IMR-90 (cell line): ENCODE results near the gene RC3H2. TPM values are rescaled to one million over a fixed set of nuclear protein-coding genes. Genes with fewer than 3 reads are reported as not detected.
A peak's percentile ranks its signal among the peaks of the same experiment; 100 is the strongest.

Experiments used
- ATAC-seq: fragments of 200-7000 bp; cut with Tn5 transposase; 2 replicates; pipeline ENCODE4 v1.9.1; 2020; ENCODE audit warnings: low read depth, mild to moderate bottlenecking, moderate library complexity
- BruUV-seq: library from RNA; stranded (reverse); fragments of 400-500 nt; replicated peaks from 2 replicates; lab custom pipeline; 2021; lab: Mats Ljungman, UMichigan
- CTCF ChIA-PET: fragments of 300-600 bp; formaldehyde crosslinking; extraction: SDS; loops from one replicate; lab custom pipeline; 2021; ENCODE audit warnings: antibody characterized with exemption; lab: Yijun Ruan, JAX
- POLR2A ChIA-PET: fragments of 300-600 bp; sonication (Branson Sonifier 250); formaldehyde crosslinking; loops from one replicate; lab custom pipeline; 2022; ENCODE audit warnings: antibody characterized with exemption; ENCODE audit not compliant: unreplicated experiment; lab: Charles Lee
- DNase-seq: peaks from one replicate; pipeline ENCODE4 v3.0.0; 2013
- H2AFZ ChIP-seq: replicated peaks from 2 replicates; pipeline ENCODE3; 2013; ENCODE audit warnings: low read length, mild to moderate bottlenecking; ENCODE audit not compliant: poor library complexity
- H2AK5ac ChIP-seq: 2 replicates; pipeline ENCODE4 v1.6.1; 2013; ENCODE audit warnings: low read depth, low read length, inconsistent platforms
- H2AK9ac ChIP-seq: replicated peaks from 2 replicates; pipeline ENCODE3; 2013; ENCODE audit warnings: mild to moderate bottlenecking, low read depth, low read length, moderate library complexity; ENCODE audit not compliant: poor library complexity
- H2BK120ac ChIP-seq: 2 replicates; pipeline ENCODE4 v1.6.1; 2013; ENCODE audit warnings: low read depth, low read length, inconsistent platforms
- H2BK15ac ChIP-seq: 3 replicates; pipeline ENCODE4 v1.6.1; 2013; ENCODE audit warnings: low read depth, low read length, inconsistent platforms
- H2BK20ac ChIP-seq: 2 replicates; pipeline ENCODE4 v1.6.1; 2013; ENCODE audit warnings: low read depth, mild to moderate bottlenecking, inconsistent platforms, low read length, moderate library complexity
- H2BK5ac ChIP-seq: 2 replicates; pipeline ENCODE4 v1.6.1; 2013; ENCODE audit warnings: mild to moderate bottlenecking, low read depth, low read length, inconsistent platforms; ENCODE audit not compliant: poor library complexity, severe bottlenecking
- H3K14ac ChIP-seq: replicated peaks from 2 replicates; pipeline ENCODE4 v1.6.1; 2013; ENCODE audit warnings: low read depth, low read length, inconsistent platforms
- H3K18ac ChIP-seq: 2 replicates; pipeline ENCODE4 v1.6.1; 2013; ENCODE audit warnings: low read depth, low read length, control low read depth
- H3K23ac ChIP-seq: 2 replicates; pipeline ENCODE4 v1.6.1; 2013; ENCODE audit warnings: low read depth, low read length, inconsistent platforms
- H3K27ac ChIP-seq: 2 replicates; pipeline ENCODE4 v1.5.1; 2013; ENCODE audit warnings: mild to moderate bottlenecking, control low read depth, low read length; ENCODE audit not compliant: insufficient read depth
- H3K27me3 ChIP-seq: 2 replicates; pipeline ENCODE4 v1.6.1; 2013; ENCODE audit warnings: low read length; ENCODE audit not compliant: control insufficient read depth, insufficient read depth
- H3K36me3 ChIP-seq: 2 replicates; pipeline ENCODE4 v1.6.1; 2013; ENCODE audit warnings: low read length, mixed read lengths; ENCODE audit not compliant: control insufficient read depth, insufficient read depth
- H3K4ac ChIP-seq: 2 replicates; pipeline ENCODE4 v1.6.1; 2013; ENCODE audit warnings: low read depth, low read length, inconsistent platforms
- H3K4me1 ChIP-seq: 2 replicates; pipeline ENCODE4 v1.6.1; 2013; ENCODE audit warnings: low read length, mixed read lengths; ENCODE audit not compliant: control insufficient read depth, insufficient read depth
- H3K4me2 ChIP-seq: 2 replicates; pipeline ENCODE4 v1.6.1; 2013; ENCODE audit warnings: low read depth, mild to moderate bottlenecking, control low read depth, low read length, moderate library complexity
- H3K4me3 ChIP-seq: 2 replicates; pipeline ENCODE4 v1.5.1; 2013; ENCODE audit warnings: low read depth, mild to moderate bottlenecking, control low read depth, low read length, moderate library complexity; ENCODE audit not compliant: insufficient read depth
- H3K56ac ChIP-seq: 2 replicates; pipeline ENCODE4 v1.6.1; 2013; ENCODE audit warnings: low read length, inconsistent platforms; ENCODE audit not compliant: insufficient read depth; ENCODE audit errors: extremely low read depth
- H3K79me1 ChIP-seq, 2 experiments: 2 replicates each; pipeline ENCODE4 v1.6.1; 2013; ENCODE audit warnings: low read length in 2 of 2, inconsistent platforms in 1 of 2, low read depth in 1 of 2
- H3K9ac ChIP-seq: 2 replicates; pipeline ENCODE4 v1.6.1; 2013; ENCODE audit warnings: low read depth, low read length, control low read depth
- H3K9me1 ChIP-seq: 2 replicates; pipeline ENCODE4 v1.6.1; 2013; ENCODE audit warnings: low read length, inconsistent platforms; ENCODE audit not compliant: insufficient read depth
- H3K9me3 ChIP-seq: 2 replicates; pipeline ENCODE4 v1.6.1; 2013; ENCODE audit warnings: low read length; ENCODE audit not compliant: control insufficient read depth, insufficient read depth
- H4K20me1 ChIP-seq: 2 replicates; pipeline ENCODE4 v1.6.1; 2013; ENCODE audit warnings: low read length, inconsistent platforms; ENCODE audit not compliant: insufficient read depth
- H4K5ac ChIP-seq: 2 replicates; pipeline ENCODE4 v1.6.1; 2013; ENCODE audit warnings: mild to moderate bottlenecking, low read depth, low read length, control low read depth
- H4K8ac ChIP-seq, 2 experiments: 2 replicates each; pipeline ENCODE4 v1.6.1; 2013; ENCODE audit warnings: low read depth in 2 of 2, low read length in 2 of 2, control low read depth in 1 of 2, inconsistent platforms in 1 of 2
- H4K91ac ChIP-seq: 2 replicates; pipeline ENCODE4 v1.6.1; 2013; ENCODE audit warnings: low read depth, low read length, inconsistent platforms; ENCODE audit not compliant: insufficient read depth
- BHLHE40 ChIP-seq: fragments of 150-350 bp; IDR thresholded peaks from 2 replicates; pipeline ENCODE4 v1.6.1; 2016; ENCODE audit warnings: mild to moderate bottlenecking, low read depth, low read length
- CEBPB ChIP-seq: IDR thresholded peaks from 2 replicates; pipeline ENCODE4 v1.6.1; 2012; ENCODE audit warnings: low read depth, low read length, improper control_type of control experiment
- CHD1 ChIP-seq: IDR thresholded peaks from 2 replicates; pipeline ENCODE4 v1.6.1; 2012; ENCODE audit warnings: low read depth, low read length, improper control_type of control experiment
- FOS ChIP-seq: fragments of 150-350 bp; IDR thresholded peaks from 2 replicates; pipeline ENCODE4 v1.6.1; 2016; ENCODE audit warnings: low read depth, low read length
- MAFK ChIP-seq: IDR thresholded peaks from 2 replicates; pipeline ENCODE4 v1.6.1; 2012; ENCODE audit warnings: low read depth, low read length, improper control_type of control experiment
- MAZ ChIP-seq: IDR thresholded peaks from 2 replicates; pipeline ENCODE4 v1.6.1; 2012; ENCODE audit warnings: low read depth, mild to moderate bottlenecking, low read length, improper control_type of control experiment, moderate library complexity, borderline replicate concordance
- MXI1 ChIP-seq: IDR thresholded peaks from 2 replicates; pipeline ENCODE4 v1.6.1; 2012; ENCODE audit warnings: low read depth, mild to moderate bottlenecking, low read length, moderate library complexity, borderline replicate concordance
- NFE2L2 ChIP-seq: fragments of 150-350 bp; IDR thresholded peaks from 2 replicates; pipeline ENCODE4 v1.6.1; 2016; ENCODE audit warnings: low read depth, mild to moderate bottlenecking, low read length
- POLR2A ChIP-seq: IDR thresholded peaks from 2 replicates; pipeline ENCODE4 v1.6.1; 2012; ENCODE audit warnings: mild to moderate bottlenecking, low read depth, low read length
- RAD21 ChIP-seq: IDR thresholded peaks from 2 replicates; pipeline ENCODE4 v1.6.1; 2012; ENCODE audit warnings: low read length, improper control_type of control experiment
- RCOR1 ChIP-seq: IDR thresholded peaks from 2 replicates; pipeline ENCODE4 v1.6.1; 2012; ENCODE audit warnings: mild to moderate bottlenecking, low read length, improper control_type of control experiment; ENCODE audit not compliant: insufficient replicate concordance
- RFX5 ChIP-seq: IDR thresholded peaks from 2 replicates; pipeline ENCODE4 v1.8.0; 2012; ENCODE audit warnings: low read depth, mild to moderate bottlenecking, low read length, moderate library complexity
- SMC3 ChIP-seq: fragments of 150-350 bp; IDR thresholded peaks from 2 replicates; pipeline ENCODE4 v1.6.1; 2016; ENCODE audit warnings: low read depth, mild to moderate bottlenecking, antibody characterized with exemption, low read length, moderate library complexity
- WGBS, 2 experiments: methylation state at CpG; one replicate each; pipeline versions ENCODE4 v1.1.5 to v1.1.7; 2013; ENCODE audit warnings: missing lambda C conversion rate in 2 of 2; ENCODE audit not compliant: insufficient read length in 1 of 2; ENCODE audit errors: extremely low coverage in 2 of 2; 5-methylcytosine and 5-hydroxymethylcytosine counted together
- dilution Hi-C: fragments of 300-500 bp; cut with HindIII; formaldehyde crosslinking; loops from one replicate; pipeline ENCODE4 v1.14.3; 2018; ENCODE audit warnings: low sequenced_read_pairs; ENCODE audit not compliant: unreplicated experiment
- in situ Hi-C: fragments of 300-500 bp; cut with MboI; formaldehyde crosslinking; loops from 3 replicates; pipeline ENCODE4 v1.14.3; 2019; ENCODE audit warnings: low sequenced_read_pairs, inconsistent platforms, mixed read lengths
- intact Hi-C: fragments of 100-400 bp; cut with micrococcal nuclease; formaldehyde crosslinking; loops from 2 replicates; pipeline ENCODE4 v1.10.0; 2022
- polyA plus RNA-seq, 3 experiments: library from polyadenylated mRNA; depleted of rRNA; stranded (reverse); fragments of >200 nt; gene quantifications; 2 replicates each; pipeline ENCODE4 v1.2.3, GENCODE V29; 2012; ENCODE audit warnings: low replicate concordance in 1 of 3
- total RNA-seq: library from RNA; depleted of rRNA; stranded (reverse); fragments of >200 nt; gene quantifications from 2 replicates; pipeline ENCODE4 v1.2.3, GENCODE V29; 2012
- TF ChIP-seq, protein P1 (sequence below): fragments of 150-350 bp; IDR thresholded peaks from 2 replicates; pipeline ENCODE4 v1.6.1; 2016; ENCODE audit warnings: low read depth, mild to moderate bottlenecking, low read length, moderate library complexity, borderline replicate concordance
- TF ChIP-seq, protein P2 (sequence below): conservative IDR thresholded peaks from 2 replicates; pipeline ENCODE4 v1.5.1; 2012; ENCODE audit warnings: mild to moderate bottlenecking, low read depth, low read length, improper control_type of control experiment
- TF ChIP-seq, protein P3 (sequence below): fragments of 150-350 bp; IDR thresholded peaks from 2 replicates; pipeline ENCODE4 v1.6.1; 2017; ENCODE audit warnings: mild to moderate bottlenecking, antibody characterized with exemption, low read length, low read depth

Gene RC3H2
- total and polyA plus RNA-seq, 2 of the 4 experiments (the other 2 are of a cell fraction) = 14.7 to 58.4 TPM

DNA sequence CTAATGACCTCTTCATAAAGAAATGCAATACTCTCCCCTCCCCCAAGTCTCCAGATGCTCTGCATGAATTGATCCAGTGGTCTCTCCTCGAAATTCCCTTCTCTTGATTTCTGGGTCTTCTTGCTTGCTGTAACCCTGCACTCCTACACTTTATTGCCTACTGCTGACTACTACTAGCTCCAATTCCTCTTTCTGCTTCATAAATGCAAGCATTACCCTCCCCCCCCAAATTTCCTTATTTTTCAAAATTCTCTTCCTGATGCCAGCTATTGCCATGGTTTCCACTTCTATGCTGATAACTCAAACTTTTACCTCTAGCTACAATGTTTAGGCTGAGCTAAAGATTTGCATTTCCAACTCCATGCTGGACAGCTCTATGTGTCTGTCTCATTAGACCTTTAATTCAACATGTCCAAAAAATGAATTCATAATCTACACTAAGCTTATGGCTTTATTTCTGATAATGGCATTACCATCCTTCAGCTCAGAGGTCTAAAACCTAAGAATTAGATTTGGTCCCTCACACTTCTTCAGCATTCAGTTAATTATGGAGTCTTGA lies 24.7 kb upstream of the RC3H2 start:
- no peak overlapping the region for H2AK9ac ChIP-seq
- no peak overlapping the region for H4K5ac ChIP-seq
- H2AFZ ChIP-seq = no peak overlapping the region
- no peaks in the 10 kb centered on the region for H3K27me3 ChIP-seq
- DNase-seq (no peak), ATAC-seq (no peak)
- peaks cover 3% of the 10 kb centered on the region; the same call in 1 of the 2 replicates for H3K9me1 ChIP-seq
- no peaks in the 10 kb centered on the region for H4K20me1 ChIP-seq
- no peaks in the 10 kb centered on the region for H3K9me3 ChIP-seq
- peak overlapping the region; percentile 97; the same call in 1 of the 2 replicates for H3K4me2 ChIP-seq
- no peak overlapping the region for H3K4ac ChIP-seq
- TF ChIP-seq CHD1 = no peak
- no peak for TF ChIP-seq BHLHE40
- TF ChIP-seq POLR2A = no peak
- TF ChIP-seq SMC3 = no peak
- no peak for TF ChIP-seq RFX5
- TF ChIP-seq, protein P1, sequence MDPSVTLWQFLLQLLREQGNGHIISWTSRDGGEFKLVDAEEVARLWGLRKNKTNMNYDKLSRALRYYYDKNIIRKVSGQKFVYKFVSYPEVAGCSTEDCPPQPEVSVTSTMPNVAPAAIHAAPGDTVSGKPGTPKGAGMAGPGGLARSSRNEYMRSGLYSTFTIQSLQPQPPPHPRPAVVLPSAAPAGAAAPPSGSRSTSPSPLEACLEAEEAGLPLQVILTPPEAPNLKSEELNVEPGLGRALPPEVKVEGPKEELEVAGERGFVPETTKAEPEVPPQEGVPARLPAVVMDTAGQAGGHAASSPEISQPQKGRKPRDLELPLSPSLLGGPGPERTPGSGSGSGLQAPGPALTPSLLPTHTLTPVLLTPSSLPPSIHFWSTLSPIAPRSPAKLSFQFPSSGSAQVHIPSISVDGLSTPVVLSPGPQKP = no peak
- no peak for TF ChIP-seq MXI1
- no peak for TF ChIP-seq FOS
- TF ChIP-seq, protein P2, sequence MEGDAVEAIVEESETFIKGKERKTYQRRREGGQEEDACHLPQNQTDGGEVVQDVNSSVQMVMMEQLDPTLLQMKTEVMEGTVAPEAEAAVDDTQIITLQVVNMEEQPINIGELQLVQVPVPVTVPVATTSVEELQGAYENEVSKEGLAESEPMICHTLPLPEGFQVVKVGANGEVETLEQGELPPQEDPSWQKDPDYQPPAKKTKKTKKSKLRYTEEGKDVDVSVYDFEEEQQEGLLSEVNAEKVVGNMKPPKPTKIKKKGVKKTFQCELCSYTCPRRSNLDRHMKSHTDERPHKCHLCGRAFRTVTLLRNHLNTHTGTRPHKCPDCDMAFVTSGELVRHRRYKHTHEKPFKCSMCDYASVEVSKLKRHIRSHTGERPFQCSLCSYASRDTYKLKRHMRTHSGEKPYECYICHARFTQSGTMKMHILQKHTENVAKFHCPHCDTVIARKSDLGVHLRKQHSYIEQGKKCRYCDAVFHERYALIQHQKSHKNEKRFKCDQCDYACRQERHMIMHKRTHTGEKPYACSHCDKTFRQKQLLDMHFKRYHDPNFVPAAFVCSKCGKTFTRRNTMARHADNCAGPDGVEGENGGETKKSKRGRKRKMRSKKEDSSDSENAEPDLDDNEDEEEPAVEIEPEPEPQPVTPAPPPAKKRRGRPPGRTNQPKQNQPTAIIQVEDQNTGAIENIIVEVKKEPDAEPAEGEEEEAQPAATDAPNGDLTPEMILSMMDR = no peak
- TF ChIP-seq CEBPB = no peak
- TF ChIP-seq MAFK = no peak
- TF ChIP-seq MAZ = no peak
- TF ChIP-seq RCOR1 = no peak
- TF ChIP-seq, protein P3, sequence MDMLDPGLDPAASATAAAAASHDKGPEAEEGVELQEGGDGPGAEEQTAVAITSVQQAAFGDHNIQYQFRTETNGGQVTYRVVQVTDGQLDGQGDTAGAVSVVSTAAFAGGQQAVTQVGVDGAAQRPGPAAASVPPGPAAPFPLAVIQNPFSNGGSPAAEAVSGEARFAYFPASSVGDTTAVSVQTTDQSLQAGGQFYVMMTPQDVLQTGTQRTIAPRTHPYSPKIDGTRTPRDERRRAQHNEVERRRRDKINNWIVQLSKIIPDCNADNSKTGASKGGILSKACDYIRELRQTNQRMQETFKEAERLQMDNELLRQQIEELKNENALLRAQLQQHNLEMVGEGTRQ = no peak
- no peak for TF ChIP-seq NFE2L2
- TF ChIP-seq RAD21 = no peak
- no TSS peak for BruUV-seq
- H4K91ac ChIP-seq = no peak overlapping the region
- no peak overlapping the region for H2BK5ac ChIP-seq
- in situ Hi-C loops (no loop called here), dilution Hi-C loops (no loop called here), intact Hi-C loops (no loop called here)
- H3K36me3 ChIP-seq = peaks cover 2% of the 10 kb centered on the region; the same call in 1 of the 2 replicates
- no peak overlapping the region for H2BK20ac ChIP-seq
- no peak overlapping the region for H3K56ac ChIP-seq
- no peak overlapping the region for H4K8ac ChIP-seq
- H2AK5ac ChIP-seq = no peak overlapping the region
- ChIA-PET CTCF (no interaction called here), POLR2A (interaction anchor here (0.7 to 0.9 kb wide), 2 partner anchors 9 to 11 kb away, joined by 3 to 4 read pairs; partner anchors contain the start of gene RABGAP1)
- peak overlapping the region; percentile 16; the same call in 1 of the 2 replicates for H3K23ac ChIP-seq
- no peak overlapping the region for H3K9ac ChIP-seq
- 100% methylated on average over 1 of the region's 1 CpG; no CpG with 5 or more reads in 1 of the 2 experiments for WGBS, 2 experiments
- no peak overlapping the region for H2BK120ac ChIP-seq
- H3K4me3 ChIP-seq = no peak overlapping the region
- peaks cover 2% of the 10 kb centered on the region for H3K4me1 ChIP-seq
- H3K18ac ChIP-seq = no peak overlapping the region
- H3K27ac ChIP-seq = no peak overlapping the region
- no peak overlapping the region for H3K14ac ChIP-seq
- H2BK15ac ChIP-seq = no peak overlapping the region
- H3K79me1 ChIP-seq = peaks cover 25 to 50% of the 10 kb centered on the region in 2 experiments
